Left lobe of liver (tissue), 2 donors: ENCODE data around the gene GBA2. TPM values are rescaled to one million over a fixed set of nuclear protein-coding genes. Genes with fewer than 3 reads are reported as not detected.

Experiments used
- ATAC-seq: fragments of 200-7000 bp; cut with Tn5 transposase; one replicate; pipeline ENCODE4 v1.9.1; 2020; ENCODE audit warnings: mild to moderate bottlenecking, moderate library complexity
- DNase-seq: peaks from one replicate; pipeline ENCODE4 v3.0.0-alpha.2; 2020; ENCODE audit warnings: low spot score
- total RNA-seq: library from RNA; stranded (reverse); gene quantifications from one replicate; pipeline ENCODE4 v1.2.1, GENCODE V29; 2021
- donor health status: DM: no; HTN: no; CAD: no; lungs with moderate emphysema.
- donor health status: DM: no; HTN: yes; CAD: no.

GBA2 gene
- total RNA-seq, 1 donor from 2014 or later = 44.0 TPM

- no peak for DNase-seq
- no peak for ATAC-seq
Measured at GRCh38 chr9:35718721-35719511, 30.1 kb downstream of the GBA2 start.

DNA sequence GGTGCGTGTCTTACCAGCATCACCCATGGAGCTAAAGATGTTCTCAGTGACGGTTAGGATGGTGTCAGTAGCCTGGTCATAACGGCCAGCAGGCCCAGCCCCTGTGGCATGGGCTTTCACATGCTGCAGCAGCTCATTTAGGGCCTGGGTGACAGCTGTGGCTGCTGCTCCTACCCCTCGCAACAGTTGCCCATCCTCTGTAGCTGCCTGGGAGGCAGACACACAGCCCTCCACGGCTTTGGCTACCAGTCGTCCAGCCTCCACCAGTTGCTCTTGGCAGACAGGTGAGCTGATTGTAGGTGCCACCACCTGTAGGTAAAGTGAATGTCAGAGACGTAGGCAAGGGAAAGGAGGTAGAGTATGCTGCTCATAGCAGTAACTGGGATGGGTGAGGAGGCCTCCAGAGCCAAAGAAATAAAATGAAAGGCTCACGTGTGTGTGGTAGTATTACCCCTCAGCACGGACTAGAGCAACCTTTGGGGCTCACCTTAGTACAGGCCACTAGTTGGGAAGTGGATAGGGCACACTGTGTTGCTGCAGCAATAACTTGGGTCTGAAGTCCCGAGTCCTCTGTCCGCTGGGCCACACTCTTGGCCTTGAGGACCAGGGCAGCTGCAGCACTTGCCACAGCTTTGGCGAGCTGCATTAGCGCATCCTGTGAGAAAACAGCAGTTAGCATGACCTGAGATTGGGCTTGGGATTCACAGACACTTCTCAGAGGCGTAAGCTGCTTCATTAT is 31.7 kb downstream of the GBA2 start:
- DNase-seq = no peak
- ATAC-seq = no peak

GRCh38 chr9:35716230-35716629 is 32.8 kb downstream of the GBA2 start:
- no peak for DNase-seq
- ATAC-seq = no peak

GRCh38 chr9:35714579-35715252 is 34.3 kb downstream of the GBA2 start:
- DNase-seq (no peak), ATAC-seq (no peak)

DNA sequence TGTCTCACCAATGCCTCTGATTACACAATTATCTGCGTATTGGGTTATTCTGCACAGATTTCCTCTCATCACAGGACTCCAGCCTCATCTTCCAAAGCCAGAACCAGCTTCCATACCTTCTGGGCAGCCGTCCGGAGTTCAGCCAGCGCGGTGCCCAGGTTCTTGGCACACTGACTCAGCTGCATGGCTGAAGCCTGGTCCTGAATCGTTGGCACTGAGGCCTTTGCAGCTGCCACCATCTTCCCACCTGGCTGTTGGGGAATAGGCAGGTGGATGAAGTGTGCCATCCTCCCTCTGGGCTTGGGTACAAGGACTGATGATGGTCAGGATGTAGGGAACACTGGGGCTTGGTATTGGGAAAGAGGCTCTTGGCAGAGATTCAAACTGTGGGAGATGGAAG is 34.9 kb downstream of the GBA2 start:
- peak; percentile 38 for ATAC-seq
- no peak for DNase-seq

- DNase-seq (no peak), ATAC-seq (no peak)
Measured at GRCh38 chr9:35713578-35713977, 35.5 kb downstream of the GBA2 start.

DNA sequence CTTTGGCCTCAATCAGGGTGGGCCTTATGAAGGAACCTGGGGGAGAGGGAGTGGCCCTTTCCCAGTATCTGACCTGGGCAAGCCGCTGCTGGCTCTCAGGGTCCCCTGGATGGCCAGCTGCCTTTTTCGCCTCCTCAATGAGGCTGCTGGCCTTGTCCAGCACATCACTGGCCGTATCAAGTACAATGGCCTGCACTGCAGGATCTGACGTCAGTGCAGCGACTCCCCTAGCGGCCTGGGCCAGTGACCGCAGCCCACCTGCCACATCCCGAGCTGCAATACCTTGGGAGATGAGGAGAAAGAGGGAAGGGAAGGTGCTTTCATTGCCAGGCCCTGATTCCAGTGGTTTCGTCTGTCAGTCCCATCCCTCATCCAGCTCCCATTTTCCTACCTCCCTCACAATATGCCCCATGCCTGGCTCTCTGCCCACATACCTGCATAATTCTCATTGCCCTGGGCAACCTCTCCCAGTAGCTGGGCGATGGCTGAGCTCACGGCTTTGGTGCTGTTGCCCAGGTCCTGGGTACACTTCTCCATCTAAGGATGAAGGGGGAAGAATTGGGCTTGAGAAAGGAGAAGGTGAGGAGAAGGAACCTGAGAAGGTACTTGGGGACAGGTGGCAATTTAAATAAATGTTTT is 36.1 kb downstream of the GBA2 start:
- ATAC-seq = no peak
- DNase-seq = no peak

DNA sequence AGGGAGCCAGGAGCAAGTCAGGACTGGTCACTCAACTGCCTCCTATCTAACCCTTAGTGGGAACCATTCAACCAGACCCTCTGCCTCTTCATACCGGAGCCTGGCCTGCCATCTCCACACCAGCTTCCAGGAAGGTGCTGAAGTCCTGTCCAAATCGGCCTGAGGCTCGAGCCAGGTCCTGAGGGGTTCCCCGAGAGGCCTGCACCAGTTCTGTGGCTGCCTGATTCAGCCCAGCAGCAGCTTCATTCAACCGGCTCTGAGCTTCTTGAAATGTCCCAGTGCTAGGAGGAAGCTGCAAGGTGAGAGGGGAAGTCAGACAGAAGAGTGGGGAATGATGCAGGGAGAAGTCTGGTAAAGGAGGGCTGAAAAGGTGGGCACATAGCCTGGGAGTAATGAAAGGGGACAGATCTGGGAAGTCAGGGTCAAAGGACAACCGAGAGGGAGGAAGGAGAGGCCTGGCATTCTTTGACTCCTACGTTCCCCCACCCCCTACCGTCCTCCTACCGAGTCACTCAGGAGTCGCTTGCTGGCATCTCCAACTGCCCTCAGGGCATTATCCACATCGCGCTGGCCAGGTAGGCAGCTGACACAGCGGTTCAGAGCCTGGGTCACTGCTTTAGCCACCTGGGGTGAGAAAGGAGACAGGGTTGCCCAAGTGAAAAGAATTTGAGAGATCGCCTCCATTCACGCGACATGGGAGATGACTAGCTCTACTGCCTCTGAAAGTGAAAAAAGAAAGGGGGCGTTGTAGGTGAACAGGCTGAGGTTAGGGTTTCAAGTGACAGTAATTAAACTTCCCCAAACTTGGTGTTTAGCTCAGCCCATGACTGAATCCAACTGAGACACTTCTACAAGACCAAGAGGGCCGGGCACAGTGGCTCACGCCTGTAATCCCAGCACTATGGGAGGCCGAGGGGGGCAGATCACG is 37.3 kb downstream of the GBA2 start:
- no peak for DNase-seq

GRCh38 chr9:35710818-35711500 is 38.1 kb downstream of the GBA2 start:
- no peak for DNase-seq

More for the DNA sequence above, 37.3 kb downstream of the GBA2 start:
- no peak for ATAC-seq

GRCh38 chr9:35708146-35708545 is 40.9 kb downstream of the GBA2 start:
- DNase-seq (no peak), ATAC-seq (no peak)

More at GRCh38 chr9:35710818-35711500, 38.1 kb downstream of the GBA2 start:
- no peak for ATAC-seq

GRCh38 chr9:35706951-35707350 is 42.1 kb downstream of the GBA2 start:
- ATAC-seq (no peak), DNase-seq (no peak)

- no peak for ATAC-seq
- DNase-seq = no peak
Measured at GRCh38 chr9:35705836-35706430, 43.1 kb downstream of the GBA2 start.

DNA sequence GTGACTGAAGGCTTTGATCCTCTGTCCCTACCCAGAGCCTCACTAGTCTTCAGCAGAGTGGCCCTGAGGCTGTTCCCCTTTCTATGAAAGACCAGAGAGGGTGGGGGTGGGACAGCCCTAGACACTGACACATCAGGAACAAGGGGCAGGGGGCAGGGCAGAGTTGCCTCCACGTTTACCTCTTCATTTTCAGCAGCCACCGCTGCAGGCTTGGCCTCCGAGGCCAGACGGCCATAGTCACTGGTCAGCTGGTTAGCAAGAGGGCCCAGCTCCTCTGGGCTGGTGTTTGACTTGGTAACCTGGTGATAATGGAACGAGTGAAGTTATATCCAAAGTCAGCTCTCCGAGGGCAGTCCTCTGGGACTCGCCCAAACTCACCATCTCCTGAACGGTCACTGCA is 43.7 kb downstream of the GBA2 start:
- DNase-seq (no peak), ATAC-seq (no peak)

DNA sequence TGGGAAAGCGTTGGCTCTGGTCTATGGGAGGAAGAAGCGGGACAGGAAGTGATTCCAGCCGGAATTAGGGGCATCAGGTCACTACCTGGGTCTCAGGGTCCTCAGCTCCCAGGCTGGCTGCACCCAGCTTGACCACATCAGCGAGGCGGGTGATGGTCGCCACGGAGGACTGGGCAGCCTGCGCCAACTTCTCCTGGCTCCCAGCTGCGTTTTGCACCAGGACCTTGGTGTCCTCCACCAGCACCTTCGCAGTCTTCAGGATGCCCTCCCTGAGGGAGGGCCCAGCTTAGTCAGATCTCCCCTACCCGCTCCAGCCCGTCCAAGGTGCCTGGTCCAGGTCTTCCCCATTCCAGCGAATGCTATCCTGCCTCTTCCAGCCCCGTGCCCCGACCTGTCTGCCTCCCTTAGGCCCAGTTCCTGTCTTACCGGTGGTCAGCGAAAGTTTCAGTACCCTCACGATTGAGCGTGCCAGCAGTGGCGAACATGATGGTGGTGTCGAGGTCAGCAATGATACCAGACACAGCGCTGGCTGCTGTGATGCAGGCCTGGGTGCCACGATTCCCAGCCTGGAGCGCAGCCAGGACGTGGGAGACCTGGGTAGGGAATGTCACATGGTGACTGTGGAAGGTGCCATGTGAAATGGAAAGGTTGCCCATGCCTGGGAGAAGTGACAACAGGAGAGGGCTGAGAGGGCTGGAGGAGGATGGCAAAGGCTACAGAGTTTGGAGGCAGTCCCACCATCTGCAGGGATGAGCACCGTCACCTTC is 44.9 kb downstream of the GBA2 start:
- ATAC-seq (no peak), DNase-seq (no peak)

- DNase-seq (no peak), ATAC-seq (no peak)
Measured at GRCh38 chr9:35702696-35703095, 46.3 kb downstream of the GBA2 start.

- ATAC-seq = no peak
- no peak for DNase-seq
Measured at GRCh38 chr9:35700942-35701341, 48.1 kb downstream of the GBA2 start.

- DNase-seq = no peak
- ATAC-seq = no peak
Measured at GRCh38 chr9:35700031-35700430, 49.0 kb downstream of the GBA2 start.

GRCh38 chr9:35698231-35698630 is 50.8 kb downstream of the GBA2 start:
- ATAC-seq = no peak
- no peak for DNase-seq
